Vein endothelial cell (primary cell): ENCODE results near the gene KCNJ3. TPM values are rescaled to one million over a fixed set of nuclear protein-coding genes. Genes with fewer than 3 reads are reported as not detected.

Experiments used
- total RNA-seq: library from RNA; depleted of rRNA; stranded (reverse); fragments of >200 nt; gene quantifications from 2 replicates; pipeline ENCODE4 v1.2.3, GENCODE V29; 2012

KCNJ3 gene
- total RNA-seq = not detected in 2 replicates

DNA sequence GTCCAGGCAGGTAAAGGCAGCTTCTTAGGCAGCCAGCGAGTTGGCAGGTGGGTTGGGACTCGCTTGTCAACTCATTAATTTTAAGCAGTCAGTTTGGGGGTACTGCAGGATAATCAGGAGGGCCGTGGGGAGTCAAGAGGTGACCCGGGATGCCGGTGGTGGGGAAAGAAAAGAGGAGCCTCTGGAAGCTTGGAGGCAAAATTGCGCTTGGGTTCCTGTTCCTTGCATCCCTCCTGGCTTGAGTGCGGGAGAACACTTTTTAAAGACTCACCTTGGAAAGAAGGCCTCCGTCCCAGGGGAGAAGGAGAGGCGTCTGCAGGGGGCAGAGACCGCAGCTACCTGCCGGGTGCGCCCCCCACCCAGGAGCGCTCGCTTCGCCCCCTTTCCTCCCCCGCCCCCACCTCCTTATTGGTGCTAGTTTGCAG lies at the start of gene KCNJ3:
Gene KCNJ3 (plus strand): TSS at position 400 of the 425 bp plus-strand sequence. CDS start 81 bp downstream, outside the sequence.

